SK-N-SH (cell line): Measurements from ENCODE around the gene NCAPH2. TPM values are rescaled to one million over a fixed set of nuclear protein-coding genes. Genes with fewer than 3 reads are reported as not detected.

Source experiments
- CTCF ChIA-PET: fragments of 300-600, 350-600 bp; formaldehyde crosslinking; extraction: SDS; loops from one replicate; lab custom pipeline; 2021; lab: Yijun Ruan, JAX
- POLR2A ChIA-PET: fragments of 350-600 bp; sonication (Branson Sonifier 250); formaldehyde crosslinking; extraction: SDS; loops from one replicate; lab custom pipeline; 2020; ENCODE audit warnings: antibody characterized with exemption, inconsistent platforms; lab: Yijun Ruan, JAX
- DNase-seq: peaks from one replicate; pipeline ENCODE4 v3.0.0; 2012
- H2AFZ ChIP-seq: fragments of 200-600 bp; sonication (generic); 2 replicates; pipeline ENCODE4 v1.8.1; 2016; ENCODE audit warnings: antibody characterized with exemption, mild to moderate bottlenecking, low read depth
- H3F3A ChIP-seq: fragments of 200-600 bp; sonication (generic); replicated peaks from 2 replicates; pipeline ENCODE3; 2016; ENCODE audit warnings: antibody characterized with exemption, mild to moderate bottlenecking; ENCODE audit not compliant: insufficient read depth
- H3K27ac ChIP-seq, 2 experiments: fragments of 200-500 bp in 1 of 2; fragments of 200-600 bp in 1 of 2; sonication (Bioruptor generic) in 1 of 2; sonication (generic), shearing (Covaris generic) in 1 of 2; 2 replicates each; pipeline versions ENCODE4 v1.5.1 to v1.6.1; 2014 to 2016; ENCODE audit warnings: low read depth in 2 of 2, inconsistent platforms in 1 of 2, low read length in 1 of 2, mild to moderate bottlenecking in 1 of 2, mixed read lengths in 1 of 2
- H3K27me3 ChIP-seq: fragments of 200-600 bp; sonication (generic), shearing (Covaris generic); 2 replicates; pipeline ENCODE4 v1.6.1; 2016; ENCODE audit warnings: mixed run types; ENCODE audit not compliant: insufficient read depth
- H3K36me3 ChIP-seq, 2 experiments: fragments of 200-500 bp in 1 of 2; fragments of 200-600 bp in 1 of 2; sonication (Bioruptor generic) in 1 of 2; sonication (generic) in 1 of 2; replicated peaks in 1 of 2; 2 replicates each; pipeline versions ENCODE3 to v1.5.1; 2014 to 2016; ENCODE audit warnings: low read length in 1 of 2, mild to moderate bottlenecking in 1 of 2; ENCODE audit not compliant: insufficient read depth in 2 of 2, control insufficient read depth in 1 of 2
- H3K4me1 ChIP-seq, 2 experiments: fragments of 200-500 bp in 1 of 2; fragments of 200-600 bp in 1 of 2; sonication (Bioruptor generic) in 1 of 2; sonication (generic), shearing (Covaris generic) in 1 of 2; 2 replicates each; pipeline versions ENCODE4 v1.5.1 to v1.6.1; 2014 to 2016; ENCODE audit warnings: low read depth in 1 of 2, low read length in 1 of 2, mixed run types in 1 of 2; ENCODE audit not compliant: insufficient read depth in 2 of 2, control insufficient read depth in 1 of 2
- H3K4me2 ChIP-seq: fragments of 200-600 bp; sonication (generic), shearing (Covaris generic); 2 replicates; pipeline ENCODE4 v1.6.1; 2017; ENCODE audit warnings: mixed run types
- H3K4me3 ChIP-seq, 2 experiments: fragments of 200-500 bp in 1 of 2; fragments of 200-600 bp in 1 of 2; sonication (Bioruptor generic) in 1 of 2; sonication (generic), shearing (Covaris generic) in 1 of 2; 2 replicates each; pipeline versions ENCODE4 v1.5.1 to v1.8.1; 2014 to 2016; ENCODE audit warnings: low read depth in 2 of 2, inconsistent platforms in 1 of 2, low read length in 1 of 2, mild to moderate bottlenecking in 1 of 2, mixed read lengths in 1 of 2, moderate library complexity in 1 of 2
- H3K79me2 ChIP-seq: fragments of 200-600 bp; sonication (generic); 2 replicates; pipeline ENCODE4 v1.8.1; 2017; ENCODE audit warnings: mild to moderate bottlenecking; ENCODE audit not compliant: insufficient read depth
- H3K9ac ChIP-seq: fragments of 200-600 bp; sonication (generic); 2 replicates; pipeline ENCODE4 v1.6.1; 2017; ENCODE audit warnings: mixed run types
- H3K9me2 ChIP-seq: fragments of 200-600 bp; sonication (generic); 2 replicates; pipeline ENCODE4 v1.6.1; 2017; ENCODE audit warnings: mixed run types
- H3K9me3 ChIP-seq: fragments of 200-600 bp; sonication (generic); 2 replicates; pipeline ENCODE4 v1.6.1; 2017; ENCODE audit warnings: mixed run types, mild to moderate bottlenecking, moderate library complexity
- H4K20me1 ChIP-seq: fragments of 200-600 bp; sonication (generic); 2 replicates; pipeline ENCODE4 v1.6.1; 2017; ENCODE audit warnings: mild to moderate bottlenecking, mixed run types; ENCODE audit not compliant: insufficient read depth
- CHD2 ChIP-seq: fragments of 150-350 bp; IDR thresholded peaks from 2 replicates; pipeline ENCODE4 v1.6.1; 2018; ENCODE audit warnings: low read length; ENCODE audit not compliant: partially characterized antibody
- GABPA ChIP-seq: IDR thresholded peaks from 2 replicates; pipeline ENCODE4 v1.4.0; 2012; ENCODE audit warnings: low read depth, mild to moderate bottlenecking
- MXI1 ChIP-seq: IDR thresholded peaks from 2 replicates; pipeline ENCODE4 v1.6.1; 2012; ENCODE audit warnings: mild to moderate bottlenecking, low read depth, low read length, improper control_type of control experiment
- NRF1 ChIP-seq: IDR thresholded peaks from 2 replicates; pipeline ENCODE4 v1.6.1; 2012; ENCODE audit warnings: low read depth, mild to moderate bottlenecking, low read length
- RAD21 ChIP-seq: IDR thresholded peaks from 2 replicates; pipeline ENCODE4 v1.6.1; 2012; ENCODE audit warnings: mild to moderate bottlenecking, low read length
- RCOR1 ChIP-seq: fragments of 150-350 bp; IDR thresholded peaks from 2 replicates; pipeline ENCODE4 v1.6.1; 2017; ENCODE audit warnings: antibody characterized with exemption, low read length
- RFX5 ChIP-seq: IDR thresholded peaks from 2 replicates; pipeline ENCODE4 v1.6.1; 2012; ENCODE audit warnings: mild to moderate bottlenecking, improper control_type of control experiment, low read length
- RXRA ChIP-seq: IDR thresholded peaks from 2 replicates; pipeline ENCODE4 v1.4.0; 2012; ENCODE audit warnings: low read depth, mild to moderate bottlenecking, borderline replicate concordance
- SMC3 ChIP-seq: IDR thresholded peaks from 2 replicates; pipeline ENCODE4 v1.6.1; 2012; ENCODE audit warnings: low read depth, low read length, improper control_type of control experiment
- TAF1 ChIP-seq: IDR thresholded peaks from 2 replicates; pipeline ENCODE4 v1.6.1; 2012; ENCODE audit warnings: low read depth, mild to moderate bottlenecking, low read length, moderate library complexity, borderline replicate concordance
- YY1 ChIP-seq: IDR thresholded peaks from 2 replicates; pipeline ENCODE4 v1.4.0; 2012; ENCODE audit warnings: low read depth, mild to moderate bottlenecking
- WGBS: methylation state at CpG from one replicate; pipeline ENCODE4 v1.1.6; 2017; ENCODE audit warnings: low lambda C conversion rate; 5-methylcytosine and 5-hydroxymethylcytosine counted together
- polyA plus RNA-seq, 3 experiments: library from polyadenylated mRNA; depleted of rRNA; stranded (reverse); fragments of >200 nt; gene quantifications; 2 replicates each; pipeline ENCODE4 v1.2.3, GENCODE V29; 2012
- TF ChIP-seq, protein P1 (sequence below): fragments of 150-350 bp; IDR thresholded peaks from 2 replicates; pipeline ENCODE4 v1.6.1; 2017; ENCODE audit warnings: antibody characterized with exemption, low read length, low read depth, borderline replicate concordance

The NCAPH2 gene
- polyA plus RNA-seq, 1 of the 3 experiments (the other 2 are of a cell fraction) = 22.4 TPM

DNA sequence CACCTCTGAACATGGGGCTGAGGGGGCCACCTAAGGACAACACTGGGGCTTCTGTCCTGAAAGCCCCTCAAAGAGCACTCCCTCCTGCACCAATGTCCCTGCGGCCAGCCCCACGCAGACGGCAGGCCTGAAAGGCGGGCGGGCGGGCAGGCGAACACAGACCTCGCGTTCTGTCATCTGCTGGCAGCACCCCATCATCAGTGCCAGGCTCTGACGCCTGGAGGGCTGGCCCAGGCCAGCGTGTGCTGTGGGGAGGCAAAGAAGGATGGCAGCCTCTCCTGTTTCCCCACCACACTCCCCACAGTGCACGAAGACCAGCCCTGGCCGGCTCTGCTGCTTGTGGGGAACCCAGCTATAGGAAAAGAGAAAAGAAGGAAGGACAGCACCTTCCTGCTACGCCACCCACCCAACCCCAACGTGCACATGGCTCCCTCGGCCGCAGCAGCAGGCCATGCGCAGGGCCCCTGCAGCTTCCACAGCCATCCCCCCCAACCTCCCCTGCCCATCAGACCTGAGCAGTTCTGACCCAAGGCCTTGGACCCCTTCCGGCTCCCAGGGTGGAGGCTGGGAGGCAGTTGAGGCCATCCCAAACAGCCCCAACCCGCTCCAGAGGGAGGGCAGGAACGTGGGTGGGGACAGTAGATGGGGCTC is 36.7 kb upstream of the NCAPH2 start:
- Histone ChIP-seq H3K9me2 (no peaks in the 10 kb centered on the region), H2AFZ (no peak overlapping the region), H3K4me2 (no peak overlapping the region), H3K27me3 (no peaks in the 10 kb centered on the region), H3K27ac (no peak overlapping the region; a peak in 1 of 4 replicates), H3K4me1 (peaks cover 4 to 39% of the 10 kb centered on the region in 2 experiments; a peak in 2 of 4 replicates), H3K79me2 (peaks cover 63% of the 10 kb centered on the region), H3K9me3 (no peaks in the 10 kb centered on the region), H4K20me1 (peaks cover 65% of the 10 kb centered on the region), H3K4me3 (no peak overlapping the region), H3K9ac (no peak overlapping the region), H3F3A (no peaks in the 10 kb centered on the region), H3K36me3 (peaks cover 0 to 15% of the 10 kb centered on the region in 2 experiments)
- WGBS = 94% methylated on average over 16 of the region's 21 CpGs
- TF ChIP-seq RCOR1 (no peak), SMC3 (no peak)
- no peak for DNase-seq
- POLR2A ChIA-PET = no interaction called here
- CTCF ChIA-PET = interaction anchor here (0.7 to 1.2 kb wide), 4 partner anchors 10 to 55 kb away, joined by 3 read pairs; partner anchors contain the start of gene ADM2

DNA sequence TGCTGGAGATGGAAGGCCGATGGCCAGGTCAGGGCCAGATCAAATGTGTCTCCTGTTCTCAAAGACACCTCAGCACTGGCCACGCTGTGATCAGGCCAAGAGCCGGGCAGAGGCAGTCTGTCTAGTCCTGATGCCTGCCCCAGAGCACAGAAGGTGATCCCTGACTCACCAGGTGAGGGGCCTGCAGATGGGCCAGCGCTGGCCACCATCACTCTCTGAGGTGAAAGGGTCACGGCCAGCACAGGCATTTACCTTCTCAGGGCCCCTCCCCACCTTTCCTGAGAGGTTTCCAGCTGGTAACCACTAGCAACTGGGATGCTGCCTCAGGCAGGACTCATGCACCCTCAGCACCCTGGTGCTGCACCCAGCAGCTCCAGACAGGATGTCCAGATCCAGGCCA is 36.1 kb upstream of the NCAPH2 start:
- peaks cover 63% of the 10 kb centered on the region for H3K79me2 ChIP-seq
- no peaks in the 10 kb centered on the region for H3K27me3 ChIP-seq
- no CpG with 5 or more reads among the region's 5 CpGs for WGBS
- ChIA-PET POLR2A (no interaction called here), CTCF (interaction anchor here (1.0 to 1.2 kb wide), 2 partner anchors 25 to 54 kb away, joined by 3 read pairs; no protein-coding TSS in a partner anchor)
- no peak overlapping the region for H3K4me3 ChIP-seq
- H3K36me3 ChIP-seq = peaks cover 0 to 9% of the 10 kb centered on the region in 2 experiments
- H2AFZ ChIP-seq = no peak overlapping the region
- H3K9ac ChIP-seq = no peak overlapping the region
- no peak overlapping the region for H3K4me2 ChIP-seq
- peak overlapping the region in 1 of 2 experiments; percentile 16; a peak in 1 of 4 replicates for H3K27ac ChIP-seq
- no peaks in the 10 kb centered on the region for H3F3A ChIP-seq
- peaks cover 65% of the 10 kb centered on the region for H4K20me1 ChIP-seq
- H3K4me1 ChIP-seq = peaks cover 4 to 39% of the 10 kb centered on the region in 2 experiments; a peak in 2 of 4 replicates
- TF ChIP-seq SMC3 = no peak
- TF ChIP-seq RAD21 = no peak
- no peak for TF ChIP-seq CHD2
- TF ChIP-seq MXI1 = no peak
- no peak for TF ChIP-seq RXRA
- no peak for TF ChIP-seq GABPA
- TF ChIP-seq, protein P1, sequence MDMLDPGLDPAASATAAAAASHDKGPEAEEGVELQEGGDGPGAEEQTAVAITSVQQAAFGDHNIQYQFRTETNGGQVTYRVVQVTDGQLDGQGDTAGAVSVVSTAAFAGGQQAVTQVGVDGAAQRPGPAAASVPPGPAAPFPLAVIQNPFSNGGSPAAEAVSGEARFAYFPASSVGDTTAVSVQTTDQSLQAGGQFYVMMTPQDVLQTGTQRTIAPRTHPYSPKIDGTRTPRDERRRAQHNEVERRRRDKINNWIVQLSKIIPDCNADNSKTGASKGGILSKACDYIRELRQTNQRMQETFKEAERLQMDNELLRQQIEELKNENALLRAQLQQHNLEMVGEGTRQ = no peak
- no peak for TF ChIP-seq YY1
- TF ChIP-seq TAF1 = no peak
- TF ChIP-seq RFX5 = no peak
- no peak for TF ChIP-seq NRF1
- TF ChIP-seq, all 33 proteins: peak for 0
- Histone ChIP-seq H3K9me2 (no peaks in the 10 kb centered on the region), H3K9me3 (no peaks in the 10 kb centered on the region)
- DNase-seq = no peak
